ENCODE data around the gene GIGYF1.

Gene GIGYF1

GRCh38 chr7:100640517-100641440 is 53.3 kb downstream of the GIGYF1 start:
- DNase-seq (ENCODE audit: low read depth in 4 of 4, low spot score in 1 of 4): no peak

DNA sequence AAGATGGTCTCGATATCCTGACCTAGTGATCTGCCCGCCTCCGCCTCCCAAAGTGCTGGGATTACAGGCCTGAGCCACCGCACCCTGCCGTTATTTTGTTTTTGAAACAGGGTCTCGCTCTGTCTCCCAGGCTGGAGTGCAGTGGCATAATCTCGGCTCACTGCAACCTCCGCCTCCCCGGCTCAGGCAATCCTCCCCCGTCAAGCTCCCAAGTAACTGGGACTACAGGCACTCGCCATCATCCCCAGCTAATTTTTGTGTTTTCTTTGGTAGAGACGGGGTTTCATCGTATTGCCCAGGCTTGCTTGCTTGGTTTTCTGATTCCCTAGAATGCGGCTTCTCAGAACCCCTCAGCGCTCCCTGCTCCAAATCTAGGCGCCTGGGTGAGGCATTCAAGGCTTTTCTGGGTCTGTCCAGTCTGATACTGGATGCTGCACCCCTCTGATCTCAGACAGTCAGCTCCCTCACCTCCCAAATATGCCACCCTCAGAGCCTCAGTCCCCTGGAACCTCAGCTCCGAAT is 54.0 kb downstream of the GIGYF1 start:
- no peak for DNase-seq (ENCODE audit: low read depth in 4 of 4, low spot score in 1 of 4)

DNA sequence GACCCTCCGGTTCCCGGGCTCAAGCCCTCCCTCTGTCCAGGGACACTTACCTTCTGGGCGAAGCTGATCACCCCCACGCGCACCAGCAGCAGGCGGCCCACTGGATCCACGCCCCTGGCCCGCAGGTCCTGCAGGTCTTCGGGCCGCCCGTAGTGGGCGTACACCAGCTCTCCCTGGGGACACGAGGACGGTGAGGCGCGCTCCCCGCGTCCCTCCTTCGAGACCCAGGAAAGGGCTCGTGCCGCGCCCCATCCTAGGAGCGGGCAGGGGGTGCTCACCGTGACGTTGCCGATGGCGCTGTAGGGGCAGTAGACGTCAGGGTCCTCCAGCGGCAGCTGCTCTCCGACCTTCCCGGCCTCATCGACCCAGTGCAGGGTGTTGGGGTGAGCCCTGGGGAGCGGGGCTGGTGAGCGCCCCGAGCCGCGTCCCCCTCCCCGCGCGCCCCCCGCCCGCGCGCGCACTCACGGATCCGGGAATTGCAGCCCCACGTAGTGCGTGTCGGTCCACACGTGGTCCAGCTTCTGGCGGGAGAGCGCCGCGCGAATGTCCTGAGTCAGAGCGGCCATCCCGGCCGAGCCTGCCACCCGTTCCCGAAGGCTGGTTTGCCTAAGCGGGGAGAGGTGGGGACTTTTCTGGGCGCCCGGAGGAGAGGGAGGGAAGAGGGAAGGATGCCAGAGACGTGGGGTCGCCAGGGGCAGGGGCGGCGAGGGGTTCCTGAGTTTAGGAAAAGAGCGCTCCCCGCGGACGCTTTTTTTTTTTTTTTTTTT is 60.9 kb downstream of the GIGYF1 start:
- DNase-seq (ENCODE audit: low read depth in 4 of 4, low spot score in 1 of 4): peak in 2 of 4 experiments; percentile 46 to 60

DNA sequence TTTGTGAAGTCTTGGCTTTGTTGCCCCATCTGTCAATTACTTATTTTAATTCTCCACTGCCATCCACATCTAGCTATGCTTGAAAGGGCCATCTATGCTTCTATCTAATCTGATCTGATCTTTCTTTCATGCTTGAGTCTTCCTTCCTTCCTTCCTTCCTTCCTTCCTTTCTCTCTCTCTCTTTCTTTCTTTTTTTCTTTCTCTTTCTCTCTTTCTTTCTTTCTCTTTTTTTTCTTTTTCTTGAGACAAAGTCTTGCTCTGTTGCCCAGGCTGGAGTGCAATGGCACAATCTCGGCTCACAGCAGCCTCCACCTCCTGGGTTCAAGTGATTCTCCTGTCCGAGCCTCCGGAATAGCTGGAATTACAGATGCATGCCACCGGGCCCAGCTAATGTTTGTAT is 64.0 kb downstream of the GIGYF1 start:
- no peak for DNase-seq (ENCODE audit: low read depth in 4 of 4, low spot score in 1 of 4)
